LoVo (cell line): ENCODE measurements around the gene STRADA.

ENCODE experiments used
- DNase-seq: peaks from one replicate; pipeline ENCODE4 v3.0.0-alpha.2; 2016; ENCODE audit warnings: low spot score

The STRADA gene

GRCh38 chr17:63700528-63701455, 40.8 kb downstream of the STRADA start:
- no peak for DNase-seq

DNA sequence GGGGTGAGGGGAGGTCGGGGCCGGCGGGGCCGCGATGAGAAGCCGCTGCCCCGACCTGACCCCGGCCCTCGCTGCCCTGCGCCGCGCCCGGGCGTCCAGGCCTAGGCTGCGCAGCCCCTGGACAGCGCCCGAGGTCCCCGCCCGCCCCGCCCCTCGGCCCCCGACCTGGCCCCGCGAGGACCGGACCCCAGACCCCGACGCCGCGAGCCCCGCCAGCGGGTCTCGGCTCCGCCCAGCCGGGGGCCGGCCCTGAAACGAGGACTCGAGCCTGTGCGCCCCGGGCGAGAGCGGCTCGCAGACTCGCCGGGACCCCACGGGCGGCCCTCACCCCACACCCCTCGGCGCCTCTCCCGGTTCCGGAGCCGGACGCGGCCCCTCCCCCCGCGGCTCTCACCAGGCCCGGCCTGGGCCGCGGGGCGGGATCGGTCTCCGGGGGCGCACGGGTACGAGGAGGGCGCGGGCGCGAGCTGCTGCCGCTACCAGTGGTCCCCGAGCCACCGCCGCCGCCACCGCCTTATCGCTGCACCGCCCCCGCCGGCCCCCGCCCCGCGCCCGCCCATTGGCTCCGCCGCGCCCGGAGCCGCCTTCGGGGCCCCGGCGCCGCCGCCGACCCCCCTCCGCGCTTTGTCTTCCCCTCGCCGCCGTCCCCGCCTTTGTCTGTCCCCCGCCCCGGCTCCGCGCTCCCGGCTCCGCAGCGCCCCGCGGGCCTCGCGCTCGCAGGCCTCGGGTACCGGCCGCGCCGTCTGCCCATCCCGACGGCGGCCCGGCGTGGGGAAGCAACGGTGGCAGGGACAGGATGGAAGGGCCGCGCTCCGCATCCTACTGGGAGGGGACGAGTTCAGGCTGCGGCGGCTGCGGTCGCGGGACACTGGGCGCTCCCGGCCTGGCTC, 41.7 kb downstream of the STRADA start, which contains the start of gene LIMD2:
Gene LIMD2 (minus strand): TSS at position 488 of the 890 bp plus-strand sequence. CDS start 827 bp downstream, outside the sequence.
- DNase-seq, result peak; percentile 20

- DNase-seq, result no peak
Observed at GRCh38 chr17:63698886-63699637, 42.5 kb downstream of the STRADA start.

- DNase-seq, result no peak
Observed at GRCh38 chr17:63698381-63698885, 43.2 kb downstream of the STRADA start.

GRCh38 chr17:63697341-63698286, 44.0 kb downstream of the STRADA start:
- peak; percentile 22 for DNase-seq

DNA sequence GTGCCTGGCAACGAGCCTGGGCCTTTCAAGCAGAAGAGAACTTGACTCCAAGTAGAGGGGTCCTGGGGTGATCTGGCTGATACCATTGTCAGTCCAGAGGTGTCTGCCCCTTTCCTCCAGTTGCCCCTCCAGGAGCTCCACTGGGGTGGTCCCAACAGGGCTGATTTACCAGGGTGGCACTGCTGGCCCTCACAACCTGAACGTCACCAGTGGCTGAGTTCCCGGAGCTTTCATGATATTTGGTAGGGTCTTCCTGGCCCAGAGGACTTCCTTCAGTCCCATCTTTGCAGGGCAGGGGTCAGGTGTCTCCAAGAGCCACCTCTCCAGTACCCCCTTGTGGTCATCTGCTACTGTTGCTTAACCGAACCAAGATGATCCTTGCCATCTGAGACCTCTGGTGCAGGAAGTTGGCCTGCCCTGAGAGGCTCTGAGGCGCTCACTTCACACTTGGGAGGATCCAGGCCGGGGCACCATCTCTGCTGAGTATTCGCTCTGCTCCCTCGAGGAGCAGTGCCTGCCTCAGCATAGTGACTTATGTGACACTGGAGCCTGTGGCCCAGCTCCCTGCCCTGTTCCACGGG, 45.1 kb downstream of the STRADA start:
- DNase-seq, result no peak

- no peak for DNase-seq
Observed at GRCh38 chr17:63695889-63696288, 45.7 kb downstream of the STRADA start.

DNA sequence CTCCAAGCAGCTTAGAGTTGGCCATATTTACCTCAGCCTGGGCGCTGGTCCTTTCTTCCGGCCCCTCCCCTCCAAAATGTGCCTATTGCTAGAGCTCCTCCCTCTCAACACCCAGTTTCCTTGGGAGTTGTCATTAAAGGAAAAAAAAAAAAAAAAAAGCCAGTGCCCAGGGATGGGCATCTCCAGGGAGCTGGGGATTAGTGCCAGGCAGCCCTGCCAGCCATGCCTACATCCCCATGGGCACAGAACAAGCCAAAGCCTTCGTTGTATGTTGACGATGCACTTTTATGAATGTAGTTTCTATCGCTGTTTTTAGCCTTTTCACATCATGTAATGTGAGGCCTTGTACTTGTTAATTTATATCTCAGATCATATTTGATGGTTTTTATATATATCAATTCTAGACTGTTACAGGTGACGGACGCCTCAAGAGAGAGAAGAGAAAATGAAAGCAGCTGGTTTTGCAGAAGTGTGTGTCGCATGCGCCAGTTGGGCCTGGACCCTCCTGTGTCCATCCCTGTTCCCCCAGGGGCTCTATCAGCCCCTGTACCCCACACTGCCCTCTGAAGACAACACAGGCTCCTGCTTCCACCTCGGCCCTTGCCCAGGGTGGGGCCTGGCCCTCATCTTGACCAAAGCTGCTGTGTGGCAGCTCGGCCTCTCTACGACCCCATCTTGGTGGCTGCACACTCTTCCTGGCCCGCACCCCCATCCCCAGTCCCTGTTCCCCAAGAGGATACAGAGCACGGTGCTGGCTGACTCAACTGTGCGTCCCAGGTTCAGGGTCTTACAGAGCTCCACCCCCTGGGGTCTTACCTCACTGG, 46.4 kb downstream of the STRADA start:
- DNase-seq, result no peak

DNA sequence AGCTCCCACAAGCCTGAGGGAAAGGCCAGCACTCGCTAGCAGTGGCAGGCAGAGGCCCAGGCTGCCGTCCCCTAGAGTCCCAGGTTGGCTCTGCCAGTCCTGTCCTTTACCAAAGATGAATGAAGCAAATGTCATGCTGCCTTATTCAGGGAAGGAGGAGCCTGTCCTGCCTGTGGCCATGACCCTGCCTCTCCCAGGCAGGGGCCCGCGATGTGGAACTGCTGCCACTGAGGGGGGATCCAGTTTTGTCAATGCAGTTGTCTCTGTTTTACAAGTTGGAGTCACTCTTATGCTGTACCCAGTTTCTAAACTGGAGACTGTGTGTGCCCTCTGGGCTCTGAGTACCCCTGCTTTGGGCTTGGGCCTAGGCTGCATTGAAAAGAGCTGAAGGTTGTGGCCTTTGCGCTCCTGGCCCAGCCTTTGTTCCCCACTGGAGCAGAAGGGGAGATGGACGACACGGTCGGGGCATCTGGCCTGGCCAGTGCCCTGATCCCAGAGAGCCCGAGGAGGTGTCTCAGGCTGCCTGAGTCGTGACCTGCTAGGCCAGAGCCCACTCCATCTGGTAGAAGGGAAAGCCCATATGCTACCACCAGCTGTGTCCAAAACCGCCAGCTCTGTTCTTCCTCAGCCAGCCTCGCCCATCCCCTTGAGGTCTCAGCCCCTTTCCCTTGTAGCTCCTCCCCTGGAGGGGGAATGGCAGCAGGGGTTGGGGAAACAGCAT, 47.2 kb downstream of the STRADA start:
- no peak for DNase-seq

DNA sequence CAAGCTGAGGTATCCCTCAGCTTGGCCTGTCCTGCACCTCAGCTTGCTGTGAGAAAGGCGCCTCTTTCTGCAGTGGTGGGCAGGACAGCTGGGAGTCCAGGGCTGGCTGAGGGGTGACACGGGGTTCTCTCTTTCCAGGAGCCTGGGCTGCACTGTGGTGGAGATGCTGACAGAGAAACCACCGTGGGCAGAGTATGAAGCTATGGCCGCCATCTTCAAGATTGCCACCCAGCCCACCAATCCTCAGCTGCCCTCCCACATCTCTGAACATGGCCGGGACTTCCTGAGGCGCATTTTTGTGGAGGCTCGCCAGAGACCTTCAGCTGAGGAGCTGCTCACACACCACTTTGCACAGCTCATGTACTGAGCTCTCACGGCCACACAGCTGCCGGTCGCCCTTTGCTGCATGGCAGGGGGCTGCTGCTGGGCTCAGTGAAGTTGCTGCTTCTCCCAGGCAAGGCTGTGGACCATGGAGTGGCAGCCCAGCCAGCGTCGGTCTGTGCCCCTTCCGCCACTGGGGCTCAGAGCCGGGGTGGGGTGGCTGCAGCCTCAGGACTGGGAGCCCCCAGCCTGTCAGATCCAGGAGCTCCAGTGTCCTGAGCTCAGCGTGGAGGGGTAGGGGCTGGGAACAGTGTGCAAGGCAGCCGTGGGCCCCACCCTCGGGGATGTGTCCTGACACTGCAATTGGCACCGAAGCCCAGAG, 48.0 kb downstream of the STRADA start:
- DNase-seq, result no peak

DNA sequence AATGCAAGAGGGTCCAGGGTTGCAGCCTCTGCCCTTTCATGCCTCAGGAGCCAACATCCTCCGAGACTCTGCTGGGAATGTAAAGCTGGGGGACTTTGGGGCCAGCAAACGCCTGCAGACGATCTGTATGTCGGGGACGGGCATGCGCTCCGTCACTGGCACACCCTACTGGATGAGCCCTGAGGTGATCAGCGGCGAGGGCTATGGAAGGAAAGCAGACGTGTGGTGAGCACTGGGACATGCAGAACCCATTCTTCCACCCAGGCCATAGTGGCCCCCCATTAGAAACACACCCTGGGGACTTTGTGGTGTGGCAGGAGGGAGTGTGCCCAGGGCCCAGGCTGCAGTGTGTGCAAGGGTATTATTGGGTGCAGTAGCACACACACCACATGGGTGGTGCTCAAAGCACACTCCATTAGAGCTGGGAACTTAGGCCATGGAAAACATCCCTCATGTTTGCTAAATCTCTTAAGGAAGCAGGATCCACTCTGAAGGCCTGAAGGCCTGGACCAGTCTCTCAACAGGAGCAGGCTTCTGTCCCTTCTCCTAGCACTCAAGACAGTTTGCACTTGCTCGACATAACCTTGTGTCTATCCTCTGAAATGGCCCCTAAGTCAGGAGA, 49.3 kb downstream of the STRADA start:
- no peak for DNase-seq

- no peak for DNase-seq
Observed at GRCh38 chr17:63689479-63689878, 52.1 kb downstream of the STRADA start.

DNA sequence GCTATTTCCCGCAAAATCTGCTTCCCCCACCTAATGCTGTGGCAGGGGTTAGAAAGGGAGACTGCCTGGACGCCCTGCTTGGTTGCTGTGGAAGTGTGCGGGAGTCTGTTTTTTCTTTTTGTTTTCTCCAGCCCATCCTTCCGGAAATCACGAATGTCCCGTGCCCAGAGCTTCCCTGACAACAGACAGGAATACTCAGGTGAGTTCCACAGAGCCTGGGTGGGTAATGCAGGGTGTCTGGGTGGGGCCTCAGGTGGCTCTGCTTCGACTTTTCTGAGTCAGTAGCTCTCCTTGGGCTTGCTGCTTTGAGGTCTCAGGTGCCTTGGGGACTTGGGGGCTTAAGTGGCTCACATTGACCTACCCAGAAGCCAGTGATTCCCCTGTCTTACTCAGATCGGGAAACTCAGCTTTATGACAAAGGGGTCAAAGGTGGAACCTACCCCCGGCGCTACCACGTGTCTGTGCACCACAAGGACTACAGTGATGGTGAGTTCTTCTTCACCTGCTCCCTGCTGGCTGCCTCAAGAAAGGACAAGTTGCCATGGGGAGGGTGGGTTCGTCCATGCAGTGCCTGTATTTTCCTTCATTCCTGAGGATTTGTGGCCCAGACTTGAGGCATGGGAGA, 53.1 kb downstream of the STRADA start:
- no peak for DNase-seq

DNA sequence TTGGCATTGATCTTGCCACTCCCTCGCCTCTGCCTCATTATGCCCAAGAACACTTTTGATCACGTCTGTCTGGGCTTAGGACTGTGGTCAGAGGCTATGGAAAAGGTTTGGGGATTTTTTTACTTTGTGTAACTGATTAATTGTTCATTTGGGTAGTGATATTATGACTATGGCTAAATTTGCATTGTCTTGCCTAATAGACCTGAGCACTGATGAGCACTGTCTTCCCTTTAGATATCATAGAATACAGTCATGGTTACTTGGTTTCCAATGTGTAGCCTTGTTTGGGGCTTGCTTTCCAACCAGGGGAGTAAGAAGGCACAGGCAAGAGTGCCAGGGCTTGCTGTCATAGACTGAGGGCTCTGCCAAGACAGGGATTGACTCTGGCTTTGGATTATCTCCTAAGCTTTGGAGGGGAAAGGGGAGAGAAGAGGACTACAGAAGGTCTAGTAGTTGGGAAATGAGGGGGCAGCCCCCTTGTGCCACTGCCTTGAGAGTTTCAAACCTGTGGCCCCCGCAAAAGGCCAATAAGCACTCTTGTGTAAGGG, 55.4 kb downstream of the STRADA start:
- DNase-seq, result no peak

DNA sequence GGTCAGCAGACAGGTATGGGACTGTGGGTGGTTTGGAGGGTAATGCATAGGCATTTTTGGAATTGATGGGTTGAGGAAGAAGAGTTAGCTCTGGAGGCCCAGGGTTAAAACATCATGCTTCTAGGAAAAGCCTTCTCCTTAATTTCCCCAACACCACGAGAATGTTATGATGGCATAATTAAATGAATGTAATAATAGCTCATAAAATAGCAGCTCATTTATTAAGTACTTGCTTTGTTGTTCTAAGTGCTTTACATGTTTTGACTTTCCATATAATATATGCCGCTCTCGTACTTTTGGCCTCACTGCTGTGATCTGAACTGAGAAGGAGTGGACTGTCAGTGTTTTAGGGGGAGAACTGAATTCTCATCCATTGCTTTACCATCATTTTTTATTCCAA, 56.0 kb downstream of the STRADA start:
- DNase-seq, result no peak

DNA sequence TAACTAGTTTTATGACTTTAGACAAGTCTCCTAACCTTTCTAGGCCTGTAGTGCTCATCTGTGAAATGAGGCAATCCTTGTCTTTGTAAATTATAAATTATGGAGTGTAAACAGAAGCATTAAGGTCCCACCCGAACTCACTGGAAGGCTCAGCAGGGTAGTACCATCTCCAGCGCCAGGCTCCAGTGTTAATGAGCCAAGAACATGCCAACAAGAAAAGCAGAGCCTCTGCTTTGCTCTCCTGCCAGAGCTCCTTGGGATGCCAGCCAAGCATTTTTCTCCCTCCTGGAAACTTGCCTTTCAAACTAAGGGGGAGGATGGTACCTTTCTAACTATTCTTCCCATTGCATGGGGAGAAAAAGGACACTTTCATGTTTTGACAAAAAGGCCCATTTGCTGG, 56.6 kb downstream of the STRADA start:
- no peak for DNase-seq

DNA sequence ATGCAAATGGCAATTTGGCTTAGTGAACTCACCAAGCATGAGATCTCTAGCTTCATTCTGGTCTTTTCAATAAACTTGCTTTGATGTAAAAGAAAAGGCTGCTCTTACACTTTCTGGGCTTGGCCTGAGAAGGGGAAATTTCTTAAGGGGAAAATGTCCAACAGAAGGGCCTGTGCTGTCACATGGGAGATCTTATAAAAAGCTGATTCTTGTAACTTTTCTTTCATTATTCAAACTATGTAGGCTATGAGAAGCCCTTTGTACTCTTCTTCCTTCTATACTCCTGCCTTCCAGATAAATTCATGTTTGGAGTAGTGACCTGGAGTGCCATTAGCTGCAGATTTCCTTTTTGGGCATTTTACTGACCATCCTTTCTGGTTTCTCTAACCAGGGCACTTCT, 58.6 kb downstream of the STRADA start:
- no peak for DNase-seq
